PC-3 (cell line): ENCODE results near the gene FIGNL1.

Experiments used
- EZH2phosphoT487 ChIP-seq: fragments of 300-600 bp; sonication (generic); IDR thresholded peaks from 2 replicates; pipeline ENCODE4 v1.6.1; 2018; ENCODE audit warnings: mild to moderate bottlenecking, antibody characterized with exemption, low read length, borderline replicate concordance
- TF ChIP-seq, protein P1 (sequence below): fragments of 300-600 bp; sonication (generic); conservative IDR thresholded peaks from 2 replicates; pipeline ENCODE4 v1.5.1; 2017; ENCODE audit warnings: antibody characterized with exemption, low read depth, mild to moderate bottlenecking, low read length

DNA sequence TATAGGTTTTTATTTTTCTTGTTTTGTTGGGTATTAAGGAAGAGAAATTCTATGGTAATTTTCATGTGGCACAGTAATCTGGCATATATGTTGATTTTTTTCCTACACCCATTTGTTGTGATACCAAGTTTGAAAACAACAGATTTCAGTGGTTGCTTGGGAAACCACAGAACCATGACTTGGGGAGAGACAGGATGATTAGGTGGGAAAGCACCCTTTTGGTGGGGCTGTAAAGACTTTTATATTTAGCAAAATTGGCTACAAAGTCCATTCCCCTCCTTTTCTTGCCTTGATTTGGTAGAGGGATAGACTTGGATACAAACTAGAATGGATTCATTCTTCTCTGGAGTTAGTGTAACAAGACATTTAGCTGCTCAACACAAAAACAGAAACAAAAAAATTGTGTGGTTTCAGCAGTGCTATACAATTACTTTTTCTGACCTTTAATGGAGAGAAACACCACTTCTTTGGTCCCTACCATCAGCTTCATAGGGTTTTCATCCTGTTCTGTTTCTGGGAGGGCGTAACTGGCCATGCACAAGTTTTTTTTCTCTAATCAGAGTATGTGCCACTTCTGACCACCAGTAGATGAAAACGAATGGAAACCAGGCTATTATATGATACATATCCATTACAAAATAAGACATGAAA, 52.7 kb downstream of the FIGNL1 start:
- TF ChIP-seq, protein P1, sequence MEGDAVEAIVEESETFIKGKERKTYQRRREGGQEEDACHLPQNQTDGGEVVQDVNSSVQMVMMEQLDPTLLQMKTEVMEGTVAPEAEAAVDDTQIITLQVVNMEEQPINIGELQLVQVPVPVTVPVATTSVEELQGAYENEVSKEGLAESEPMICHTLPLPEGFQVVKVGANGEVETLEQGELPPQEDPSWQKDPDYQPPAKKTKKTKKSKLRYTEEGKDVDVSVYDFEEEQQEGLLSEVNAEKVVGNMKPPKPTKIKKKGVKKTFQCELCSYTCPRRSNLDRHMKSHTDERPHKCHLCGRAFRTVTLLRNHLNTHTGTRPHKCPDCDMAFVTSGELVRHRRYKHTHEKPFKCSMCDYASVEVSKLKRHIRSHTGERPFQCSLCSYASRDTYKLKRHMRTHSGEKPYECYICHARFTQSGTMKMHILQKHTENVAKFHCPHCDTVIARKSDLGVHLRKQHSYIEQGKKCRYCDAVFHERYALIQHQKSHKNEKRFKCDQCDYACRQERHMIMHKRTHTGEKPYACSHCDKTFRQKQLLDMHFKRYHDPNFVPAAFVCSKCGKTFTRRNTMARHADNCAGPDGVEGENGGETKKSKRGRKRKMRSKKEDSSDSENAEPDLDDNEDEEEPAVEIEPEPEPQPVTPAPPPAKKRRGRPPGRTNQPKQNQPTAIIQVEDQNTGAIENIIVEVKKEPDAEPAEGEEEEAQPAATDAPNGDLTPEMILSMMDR = no peak
- no peak for TF ChIP-seq EZH2phosphoT487
